SK-N-SH treated with all-trans-retinoic acid at 6 μM for 48 hours (cell line): ENCODE data around the gene RUNX3.

Experiments
- ATAC-seq: fragments of 200-7000 bp; cut with Tn5 transposase; 3 replicates; pipeline ENCODE4 v1.9.1; 2020; ENCODE audit warnings: mild to moderate bottlenecking, moderate library complexity
- ARNTL ChIP-seq: fragments of 450-650 bp; formaldehyde crosslinking; IDR thresholded peaks from 2 replicates; pipeline ENCODE4 v1.5.0; 2020; ENCODE audit warnings: low read depth, mild to moderate bottlenecking, moderate library complexity, borderline replicate concordance
- BACH2 ChIP-seq: fragments of 250-450 bp; sonication (Bioruptor Pico); IDR thresholded peaks from 2 replicates; pipeline ENCODE4 v1.9.0; 2021; ENCODE audit warnings: mild to moderate bottlenecking, borderline replicate concordance
- CREB5 ChIP-seq: fragments of 250-450 bp; sonication (Bioruptor Pico); IDR thresholded peaks from 2 replicates; pipeline ENCODE4 v1.5.1; 2020; ENCODE audit warnings: low read depth, mild to moderate bottlenecking, moderate library complexity
- CSDC2 ChIP-seq: fragments of 250-450 bp; sonication (Bioruptor Pico); IDR thresholded peaks from 2 replicates; pipeline ENCODE4 v1.5.0; 2020; ENCODE audit warnings: mild to moderate bottlenecking, moderate library complexity
- CSRNP3 ChIP-seq: fragments of 250-450 bp; sonication (Bioruptor Pico); IDR thresholded peaks from 2 replicates; pipeline ENCODE4 v1.5.1; 2021; ENCODE audit warnings: mild to moderate bottlenecking, moderate library complexity
- ESRRG ChIP-seq: fragments of 250-450 bp; sonication (Bioruptor Pico); IDR thresholded peaks from 2 replicates; pipeline ENCODE4 v1.6.1; 2021; ENCODE audit warnings: mild to moderate bottlenecking
- GLIS3 ChIP-seq: fragments of 250-450 bp; sonication (Bioruptor Pico); IDR thresholded peaks from 2 replicates; pipeline ENCODE4 v1.5.0; 2020; ENCODE audit warnings: mild to moderate bottlenecking, moderate library complexity
- ISL1 ChIP-seq: fragments of 250-450 bp; sonication (Bioruptor Pico); IDR thresholded peaks from 2 replicates; pipeline ENCODE4 v2.1.2; 2022; ENCODE audit warnings: mild to moderate bottlenecking, moderate library complexity
- OSR1 ChIP-seq: fragments of 250-450 bp; sonication (Bioruptor Pico); IDR thresholded peaks from 2 replicates; pipeline ENCODE4 v1.8.0; 2022; ENCODE audit warnings: moderate library complexity, mild to moderate bottlenecking, inconsistent platforms
- POU6F1 ChIP-seq: fragments of 250-450 bp; sonication (Bioruptor Pico); IDR thresholded peaks from 2 replicates; pipeline ENCODE4 v1.8.0; 2021; ENCODE audit warnings: low read depth, mild to moderate bottlenecking, moderate library complexity, borderline replicate concordance
- PPARA ChIP-seq: fragments of 250-450 bp; sonication (Bioruptor Pico); IDR thresholded peaks from 2 replicates; pipeline ENCODE4 v1.5.0; 2020; ENCODE audit warnings: mild to moderate bottlenecking, borderline replicate concordance
- RARB ChIP-seq: fragments of 250-450 bp; sonication (Bioruptor Pico); IDR thresholded peaks from 2 replicates; pipeline ENCODE4 v1.8.0; 2021; ENCODE audit warnings: mild to moderate bottlenecking, moderate library complexity
- SNAI2 ChIP-seq: fragments of 250-450 bp; sonication (Bioruptor Pico); IDR thresholded peaks from 2 replicates; pipeline ENCODE4 v1.5.0; 2020; ENCODE audit warnings: mild to moderate bottlenecking, moderate library complexity
- TCF4 ChIP-seq: fragments of 250-450 bp; sonication (Bioruptor Pico); IDR thresholded peaks from 2 replicates; pipeline ENCODE4 v1.8.0; 2021; ENCODE audit warnings: mild to moderate bottlenecking, moderate library complexity, borderline replicate concordance
- TOX ChIP-seq: fragments of 250-450 bp; sonication (Bioruptor Pico); IDR thresholded peaks from 2 replicates; pipeline ENCODE4 v1.8.0; 2021; ENCODE audit warnings: mild to moderate bottlenecking, moderate library complexity, borderline replicate concordance
- TSHZ2 ChIP-seq: fragments of 250-450 bp; sonication (Bioruptor Pico); IDR thresholded peaks from 2 replicates; pipeline ENCODE4 v1.5.0; 2020; ENCODE audit warnings: mild to moderate bottlenecking, moderate library complexity
- ZC3H10 ChIP-seq: fragments of 250-450 bp; sonication (Bioruptor Pico); IDR thresholded peaks from 2 replicates; pipeline ENCODE4 v1.5.1; 2021; ENCODE audit warnings: mild to moderate bottlenecking, moderate library complexity
- ZFP3 ChIP-seq: fragments of 250-450 bp; sonication (Bioruptor Pico); IDR thresholded peaks from 2 replicates; pipeline ENCODE4 v1.5.0; 2020; ENCODE audit warnings: mild to moderate bottlenecking, moderate library complexity
- ZFP30 ChIP-seq: fragments of 450-650 bp; formaldehyde crosslinking; IDR thresholded peaks from 2 replicates; pipeline ENCODE4 v1.5.0; 2022; ENCODE audit warnings: mild to moderate bottlenecking, moderate library complexity
- ZNF565 ChIP-seq: fragments of 450-650 bp; formaldehyde crosslinking; conservative IDR thresholded peaks from 2 replicates; pipeline ENCODE4 v1.5.0; 2020; ENCODE audit warnings: low read depth, mild to moderate bottlenecking, moderate library complexity
- ZNF70 ChIP-seq: fragments of 450-650 bp; formaldehyde crosslinking; IDR thresholded peaks from 2 replicates; pipeline ENCODE4 v1.5.0; 2020; ENCODE audit warnings: mild to moderate bottlenecking, moderate library complexity
- ZNF8 ChIP-seq: fragments of 450-650 bp; formaldehyde crosslinking; IDR thresholded peaks from 2 replicates; pipeline ENCODE4 v1.5.0; 2020; ENCODE audit warnings: mild to moderate bottlenecking, moderate library complexity
- TF ChIP-seq, protein P1 (sequence below): fragments of 250-450 bp; sonication (Bioruptor Pico); IDR thresholded peaks from 2 replicates; pipeline ENCODE4 v1.8.0; 2020; ENCODE audit warnings: mild to moderate bottlenecking, moderate library complexity, borderline replicate concordance

The RUNX3 gene

GRCh38 chr1:24932284-24932683 lies 2.2 kb upstream of the RUNX3 start:
- peak; percentile 85 for ATAC-seq
- TF ChIP-seq ESRRG (CRISPR knock-in tag) (no peak), CREB5 (CRISPR knock-in tag) (no peak), TOX (no peak), OSR1 (CRISPR knock-in tag) (no peak), ZNF8 (no peak), SNAI2 (CRISPR knock-in tag) (no peak), ZC3H10 (CRISPR knock-in tag) (no peak)

GRCh38 chr1:24931468-24932231 lies 1.6 kb upstream of the RUNX3 start:
- TF ChIP-seq ARNTL, result no peak
- TF ChIP-seq ZFP30, result no peak
- TF ChIP-seq ZNF70 (CRISPR knock-in tag), result no peak
- no peak for TF ChIP-seq GLIS3 (CRISPR knock-in tag)
- no peak for TF ChIP-seq ZNF8
- no peak for TF ChIP-seq ZNF565
- TF ChIP-seq ZC3H10 (CRISPR knock-in tag), result no peak
- TF ChIP-seq POU6F1 (CRISPR knock-in tag), result no peak
- no peak for TF ChIP-seq SNAI2 (CRISPR knock-in tag)
- TF ChIP-seq ZFP3 (CRISPR knock-in tag), result no peak
- no peak for TF ChIP-seq PPARA
- no peak for TF ChIP-seq TOX
- no peak for TF ChIP-seq ESRRG (CRISPR knock-in tag)
- no peak for ATAC-seq

DNA sequence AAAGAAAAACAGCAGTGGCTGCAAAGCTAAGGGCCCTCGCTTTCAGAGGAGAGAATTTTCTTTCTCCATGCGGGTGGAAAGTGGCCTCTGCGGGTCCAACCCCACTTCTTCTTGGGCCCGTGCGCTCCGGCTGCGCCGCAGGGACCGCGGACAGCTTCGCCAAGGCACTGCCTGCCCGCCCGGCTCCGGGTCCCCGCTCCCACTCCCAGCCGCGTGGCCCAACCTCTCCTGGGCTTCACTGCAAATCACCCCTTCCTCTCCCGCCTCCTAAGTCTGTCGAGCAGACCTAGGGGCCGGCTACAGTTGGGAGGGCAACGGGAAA lies 1.0 kb upstream of the RUNX3 start:
- TF ChIP-seq PPARA (no peak), CSDC2 (CRISPR knock-in tag) (no peak), ZFP3 (CRISPR knock-in tag) (no peak), ZNF565 (no peak), TSHZ2 (CRISPR knock-in tag) (no peak), ARNTL (no peak), GLIS3 (CRISPR knock-in tag) (no peak), CSRNP3 (CRISPR knock-in tag) (no peak), CREB5 (CRISPR knock-in tag) (no peak), ZC3H10 (CRISPR knock-in tag) (no peak), TCF4 (CRISPR knock-in tag) (no peak), TOX (no peak), SNAI2 (CRISPR knock-in tag) (no peak), ISL1 (CRISPR knock-in tag) (no peak), RARB (no peak), ZNF8 (no peak), POU6F1 (CRISPR knock-in tag) (no peak), BACH2 (CRISPR knock-in tag) (no peak)
- TF ChIP-seq, protein P1, sequence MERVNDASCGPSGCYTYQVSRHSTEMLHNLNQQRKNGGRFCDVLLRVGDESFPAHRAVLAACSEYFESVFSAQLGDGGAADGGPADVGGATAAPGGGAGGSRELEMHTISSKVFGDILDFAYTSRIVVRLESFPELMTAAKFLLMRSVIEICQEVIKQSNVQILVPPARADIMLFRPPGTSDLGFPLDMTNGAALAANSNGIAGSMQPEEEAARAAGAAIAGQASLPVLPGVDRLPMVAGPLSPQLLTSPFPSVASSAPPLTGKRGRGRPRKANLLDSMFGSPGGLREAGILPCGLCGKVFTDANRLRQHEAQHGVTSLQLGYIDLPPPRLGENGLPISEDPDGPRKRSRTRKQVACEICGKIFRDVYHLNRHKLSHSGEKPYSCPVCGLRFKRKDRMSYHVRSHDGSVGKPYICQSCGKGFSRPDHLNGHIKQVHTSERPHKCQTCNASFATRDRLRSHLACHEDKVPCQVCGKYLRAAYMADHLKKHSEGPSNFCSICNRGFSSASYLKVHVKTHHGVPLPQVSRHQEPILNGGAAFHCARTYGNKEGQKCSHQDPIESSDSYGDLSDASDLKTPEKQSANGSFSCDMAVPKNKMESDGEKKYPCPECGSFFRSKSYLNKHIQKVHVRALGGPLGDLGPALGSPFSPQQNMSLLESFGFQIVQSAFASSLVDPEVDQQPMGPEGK, result no peak
- TF ChIP-seq, all 23 proteins: peak for 0
- no peak for ATAC-seq
